ENCODE measurements around the gene ADCYAP1.

DNA sequence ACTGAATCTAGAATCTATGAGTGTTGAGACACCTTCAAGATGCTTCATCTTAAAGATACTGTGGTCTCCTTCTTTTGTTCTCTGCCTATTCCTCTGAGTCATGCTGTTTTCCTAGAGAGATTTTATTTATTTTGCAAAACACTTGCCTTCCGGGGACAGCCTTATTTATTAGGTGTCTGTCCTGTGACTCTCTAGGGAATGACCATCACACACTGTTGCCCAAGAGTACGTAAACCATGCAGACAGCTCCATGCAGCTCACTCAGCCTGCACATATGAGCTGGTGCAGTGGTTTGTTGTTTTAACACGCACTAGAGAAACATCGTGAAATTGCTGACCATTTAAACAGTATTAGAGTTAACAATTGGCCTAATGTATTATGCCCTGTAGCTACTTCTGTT lies 12.4 kb upstream of the ADCYAP1 start:
- no peak for TF ChIP-seq EP300 (IDR thresholded peaks at IDR 0.05)
- TF ChIP-seq, protein P1, sequence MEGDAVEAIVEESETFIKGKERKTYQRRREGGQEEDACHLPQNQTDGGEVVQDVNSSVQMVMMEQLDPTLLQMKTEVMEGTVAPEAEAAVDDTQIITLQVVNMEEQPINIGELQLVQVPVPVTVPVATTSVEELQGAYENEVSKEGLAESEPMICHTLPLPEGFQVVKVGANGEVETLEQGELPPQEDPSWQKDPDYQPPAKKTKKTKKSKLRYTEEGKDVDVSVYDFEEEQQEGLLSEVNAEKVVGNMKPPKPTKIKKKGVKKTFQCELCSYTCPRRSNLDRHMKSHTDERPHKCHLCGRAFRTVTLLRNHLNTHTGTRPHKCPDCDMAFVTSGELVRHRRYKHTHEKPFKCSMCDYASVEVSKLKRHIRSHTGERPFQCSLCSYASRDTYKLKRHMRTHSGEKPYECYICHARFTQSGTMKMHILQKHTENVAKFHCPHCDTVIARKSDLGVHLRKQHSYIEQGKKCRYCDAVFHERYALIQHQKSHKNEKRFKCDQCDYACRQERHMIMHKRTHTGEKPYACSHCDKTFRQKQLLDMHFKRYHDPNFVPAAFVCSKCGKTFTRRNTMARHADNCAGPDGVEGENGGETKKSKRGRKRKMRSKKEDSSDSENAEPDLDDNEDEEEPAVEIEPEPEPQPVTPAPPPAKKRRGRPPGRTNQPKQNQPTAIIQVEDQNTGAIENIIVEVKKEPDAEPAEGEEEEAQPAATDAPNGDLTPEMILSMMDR (IDR thresholded peaks at IDR 0.05) = no peak
- no peak for TF ChIP-seq POLR2AphosphoS5 (IDR thresholded peaks at IDR 0.05)
- no peak for TF ChIP-seq POLR2A (IDR thresholded peaks at IDR 0.05)

Data from upper lobe of left lung (tissue), 4 donors.